UCSD-AML1 (cell line): ENCODE data around the gene IRF7.

ENCODE experiments used
- DNase-seq: peaks from one replicate; lab custom pipeline; 2025; ENCODE audit not compliant: unreplicated experiment; lab: John Stamatoyannopoulos, UW

IRF7 gene

GRCh38 chr11:565921-566509 lies 49.7 kb downstream of the IRF7 start:
- DNase-seq: no peak

GRCh38 chr11:563812-564578 lies 51.8 kb downstream of the IRF7 start:
- no peak for DNase-seq

GRCh38 chr11:563066-563811 lies 52.5 kb downstream of the IRF7 start:
- DNase-seq: no peak
